Bronchial epithelial cell (primary cell): ENCODE measurements around the gene ATP6V1F. TPM values are rescaled to one million over a fixed set of nuclear protein-coding genes. Genes with fewer than 3 reads are reported as not detected.

Experiments used
- DNase-seq: peaks from one replicate; pipeline ENCODE4 v3.0.0-alpha.2; 2010; ENCODE audit warnings: low read depth
- FAIRE-seq: peaks from 2 replicates; lab custom pipeline; 2011; peaks lifted over from hg19 to GRCh38; lab: Jason Lieb, UNC
- H3K27me3 ChIP-seq: 2 replicates; pipeline ENCODE4 v1.5.1; 2011; ENCODE audit warnings: low read length; ENCODE audit not compliant: control insufficient read depth, insufficient read depth
- H3K36me3 ChIP-seq: 2 replicates; pipeline ENCODE4 v1.5.1; 2011; ENCODE audit warnings: low read length; ENCODE audit not compliant: control insufficient read depth, insufficient read depth
- H3K4me3 ChIP-seq: 2 replicates; pipeline ENCODE4 v1.5.1; 2011; ENCODE audit warnings: mild to moderate bottlenecking, low read depth, low read length, control low read depth
- CTCF ChIP-seq: IDR thresholded peaks from 2 replicates; pipeline ENCODE4 v1.5.1; 2011; ENCODE audit warnings: mild to moderate bottlenecking, moderate library complexity, low read length, control low read depth, inconsistent platforms; ENCODE audit not compliant: insufficient read depth, severe bottlenecking
- total RNA-seq: library from RNA; depleted of rRNA; stranded (reverse); fragments of >200 nt; gene quantifications from 2 replicates; pipeline ENCODE4 v1.2.1, GENCODE V29; 2014

ATP6V1F gene
- total RNA-seq, 1 donor from 2014 or later, result 108 TPM

- Histone ChIP-seq H3K27me3 (peaks cover 2% of the 10 kb centered on the region), H3K36me3 (no peaks in the 10 kb centered on the region), H3K4me3 (no peak overlapping the region)
- no peak for FAIRE-seq
- no peak for TF ChIP-seq CTCF
- DNase-seq, result peak; percentile 41
These were observed 40.3 kb downstream of the ATP6V1F start for GRCh38 chr7:128902761-128903585.

GRCh38 chr7:128903621-128904361 lies 41.1 kb downstream of the ATP6V1F start:
- H3K4me3 ChIP-seq, result no peak overlapping the region
- H3K36me3 ChIP-seq, result no peaks in the 10 kb centered on the region
- no peak for FAIRE-seq
- no peak for TF ChIP-seq CTCF
- H3K27me3 ChIP-seq, result peaks cover 2% of the 10 kb centered on the region
- no peak for DNase-seq

- DNase-seq (peak; percentile 56), FAIRE-seq (no peak)
- Histone ChIP-seq H3K36me3 (no peaks in the 10 kb centered on the region), H3K27me3 (peaks cover 3% of the 10 kb centered on the region), H3K4me3 (no peak overlapping the region)
- TF ChIP-seq CTCF, result peak; percentile 67
These were observed 41.9 kb downstream of the ATP6V1F start for GRCh38 chr7:128904381-128905197.

GRCh38 chr7:128906001-128906765 lies 43.5 kb downstream of the ATP6V1F start:
- no peaks in the 10 kb centered on the region for H3K36me3 ChIP-seq
- no peak for TF ChIP-seq CTCF
- FAIRE-seq, result no peak
- no peak for DNase-seq
- no peak overlapping the region for H3K4me3 ChIP-seq
- H3K27me3 ChIP-seq, result peaks cover 16% of the 10 kb centered on the region
